WERI-Rb-1 (cell line): ENCODE results near the gene SLC17A8.

ENCODE experiments used
- DNase-seq: peaks from one replicate; pipeline ENCODE4 v3.0.0-alpha.2; 2020
- H3K27ac ChIP-seq: fragments of 250-450 bp; sonication (Bioruptor Pico); 2 replicates; pipeline ENCODE4 v1.5.1; 2020; ENCODE audit warnings: mild to moderate bottlenecking, moderate library complexity
- H3K27me3 ChIP-seq: fragments of 250-450 bp; sonication (Bioruptor Pico); 2 replicates; pipeline ENCODE4 v1.5.1; 2021; ENCODE audit warnings: mild to moderate bottlenecking, low read depth, moderate library complexity; ENCODE audit not compliant: insufficient read depth, severe bottlenecking
- H3K36me3 ChIP-seq: fragments of 250-450 bp; sonication (Bioruptor Pico); 2 replicates; pipeline ENCODE4 v1.5.1; 2020; ENCODE audit warnings: mild to moderate bottlenecking, moderate library complexity
- H3K4me3 ChIP-seq: 2 replicates; pipeline ENCODE4 v1.5.1; 2011; ENCODE audit warnings: low read depth, mild to moderate bottlenecking, control low read depth, low read length
- H3K9me3 ChIP-seq: fragments of 250-450 bp; sonication (Bioruptor Pico); 2 replicates; pipeline ENCODE4 v1.5.1; 2021; ENCODE audit warnings: mild to moderate bottlenecking, moderate library complexity; ENCODE audit not compliant: severe bottlenecking
- TF ChIP-seq, protein P1 (sequence below): IDR thresholded peaks from 2 replicates; pipeline ENCODE4 v1.5.1; 2011; ENCODE audit warnings: low read depth, mild to moderate bottlenecking, control low read depth, inconsistent platforms, low read length

The SLC17A8 gene

DNA sequence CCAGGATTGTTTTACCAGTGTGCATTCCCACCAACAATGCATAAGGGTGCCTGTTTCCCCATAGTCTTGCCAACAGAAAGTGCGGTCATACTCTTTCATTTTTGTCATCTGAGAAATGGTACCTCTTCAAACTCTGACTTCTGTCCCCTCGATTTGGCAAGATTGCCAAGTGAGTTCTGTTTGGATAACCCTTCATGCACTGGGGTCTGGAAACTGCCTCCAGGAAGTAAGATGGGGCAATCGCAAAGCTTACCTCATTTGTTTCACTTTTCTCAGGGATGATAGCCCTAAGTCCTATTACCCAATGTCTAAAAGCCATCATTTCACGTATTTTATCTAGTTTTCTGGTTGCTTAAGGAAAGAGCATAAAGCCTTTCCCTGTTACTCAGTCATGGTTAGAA is 88.2 kb downstream of the SLC17A8 start:
- Histone ChIP-seq H3K27me3 (no peaks in the 10 kb centered on the region), H3K36me3 (no peaks in the 10 kb centered on the region), H3K9me3 (no peaks in the 10 kb centered on the region), H3K4me3 (no peak overlapping the region), H3K27ac (no peak overlapping the region)
- TF ChIP-seq, protein P1, sequence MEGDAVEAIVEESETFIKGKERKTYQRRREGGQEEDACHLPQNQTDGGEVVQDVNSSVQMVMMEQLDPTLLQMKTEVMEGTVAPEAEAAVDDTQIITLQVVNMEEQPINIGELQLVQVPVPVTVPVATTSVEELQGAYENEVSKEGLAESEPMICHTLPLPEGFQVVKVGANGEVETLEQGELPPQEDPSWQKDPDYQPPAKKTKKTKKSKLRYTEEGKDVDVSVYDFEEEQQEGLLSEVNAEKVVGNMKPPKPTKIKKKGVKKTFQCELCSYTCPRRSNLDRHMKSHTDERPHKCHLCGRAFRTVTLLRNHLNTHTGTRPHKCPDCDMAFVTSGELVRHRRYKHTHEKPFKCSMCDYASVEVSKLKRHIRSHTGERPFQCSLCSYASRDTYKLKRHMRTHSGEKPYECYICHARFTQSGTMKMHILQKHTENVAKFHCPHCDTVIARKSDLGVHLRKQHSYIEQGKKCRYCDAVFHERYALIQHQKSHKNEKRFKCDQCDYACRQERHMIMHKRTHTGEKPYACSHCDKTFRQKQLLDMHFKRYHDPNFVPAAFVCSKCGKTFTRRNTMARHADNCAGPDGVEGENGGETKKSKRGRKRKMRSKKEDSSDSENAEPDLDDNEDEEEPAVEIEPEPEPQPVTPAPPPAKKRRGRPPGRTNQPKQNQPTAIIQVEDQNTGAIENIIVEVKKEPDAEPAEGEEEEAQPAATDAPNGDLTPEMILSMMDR: no peak
- DNase-seq: no peak

- TF ChIP-seq, protein P1: no peak
- Histone ChIP-seq H3K27me3 (no peaks in the 10 kb centered on the region), H3K9me3 (no peaks in the 10 kb centered on the region), H3K4me3 (no peak overlapping the region), H3K36me3 (no peaks in the 10 kb centered on the region), H3K27ac (no peak overlapping the region)
- DNase-seq: no peak
These were observed 90.5 kb downstream of the SLC17A8 start for GRCh38 chr12:100447381-100447780.

GRCh38 chr12:100448656-100449055 is 91.8 kb downstream of the SLC17A8 start:
- no peak for DNase-seq
- Histone ChIP-seq H3K27me3 (no peaks in the 10 kb centered on the region), H3K36me3 (no peaks in the 10 kb centered on the region), H3K27ac (no peak overlapping the region), H3K4me3 (no peak overlapping the region), H3K9me3 (no peaks in the 10 kb centered on the region)
- TF ChIP-seq, protein P1: no peak

DNA sequence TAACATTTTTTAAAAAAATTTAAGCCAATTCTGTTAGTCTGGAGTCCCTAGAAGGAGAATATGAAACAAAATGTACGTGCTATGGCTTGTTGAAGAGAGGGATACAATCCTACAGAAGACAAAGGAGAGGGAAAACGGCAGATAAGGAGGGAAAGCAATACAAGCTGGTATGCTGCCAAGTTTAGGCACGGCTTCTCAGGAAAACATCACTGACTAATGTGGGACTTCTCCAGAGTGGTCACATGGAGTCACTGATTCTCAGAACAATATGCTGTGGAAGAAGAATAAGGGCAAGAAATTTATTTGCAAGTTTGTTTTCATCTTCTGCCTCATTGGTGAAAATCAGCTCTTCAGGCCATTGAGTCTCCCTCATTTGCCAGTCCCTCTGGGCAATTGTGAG is 93.9 kb downstream of the SLC17A8 start:
- no peak overlapping the region for H3K27ac ChIP-seq
- DNase-seq: no peak
- H3K36me3 ChIP-seq: no peaks in the 10 kb centered on the region
- no peaks in the 10 kb centered on the region for H3K9me3 ChIP-seq
- no peak overlapping the region for H3K4me3 ChIP-seq
- TF ChIP-seq, protein P1: no peak
- no peaks in the 10 kb centered on the region for H3K27me3 ChIP-seq

- Histone ChIP-seq H3K27ac (no peak overlapping the region), H3K4me3 (no peak overlapping the region), H3K9me3 (no peaks in the 10 kb centered on the region), H3K27me3 (no peaks in the 10 kb centered on the region), H3K36me3 (no peaks in the 10 kb centered on the region)
- TF ChIP-seq, protein P1: no peak
- no peak for DNase-seq
These were observed 97.1 kb downstream of the SLC17A8 start for GRCh38 chr12:100453951-100454350.

GRCh38 chr12:100455896-100456295 is 99.0 kb downstream of the SLC17A8 start:
- Histone ChIP-seq H3K27me3 (no peaks in the 10 kb centered on the region), H3K4me3 (no peak overlapping the region), H3K27ac (no peak overlapping the region), H3K9me3 (no peaks in the 10 kb centered on the region), H3K36me3 (no peaks in the 10 kb centered on the region)
- TF ChIP-seq, protein P1: no peak
- DNase-seq: no peak
